Measurements from ENCODE around the gene GLT1D1. TPM values are rescaled to one million over a fixed set of nuclear protein-coding genes. Genes with fewer than 3 reads are reported as not detected.

Gene GLT1D1
- total RNA-seq, 1 donor from 2014 or later, result 5.3 TPM

DNA sequence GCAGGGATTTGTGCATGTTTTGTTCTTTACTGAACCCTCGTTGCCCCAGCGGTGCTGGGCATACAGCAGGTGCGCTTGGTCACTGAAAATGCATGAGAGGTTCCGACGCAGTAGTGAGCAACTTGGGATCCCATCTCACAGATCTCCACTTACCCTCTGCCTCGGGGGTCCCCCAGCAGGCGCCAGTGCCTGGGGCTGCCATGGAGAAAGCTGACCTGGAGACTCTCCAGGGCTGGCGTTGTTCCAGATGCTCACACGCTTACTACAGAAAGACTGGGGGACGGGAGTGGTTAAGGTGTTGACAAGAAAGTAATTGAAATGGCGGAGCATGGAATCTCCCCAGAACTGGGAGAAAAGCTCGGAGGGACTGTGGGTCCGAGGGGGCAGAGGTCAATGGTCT is 14.2 kb downstream of the GLT1D1 start:
- DNase-seq (no peak), ATAC-seq (no peak)
- Histone ChIP-seq H3K4me3 (no peak overlapping the region), H3K4me1 (no peaks in the 10 kb centered on the region), H3K36me3 (no peaks in the 10 kb centered on the region), H3K27me3 (ENCODE audit: low read depth) (no peaks in the 10 kb centered on the region), H3K9me3 (no peaks in the 10 kb centered on the region), H3K27ac (no peak overlapping the region)
- intact Hi-C loops (cut with DNase I), result no loop called here
- TF ChIP-seq, protein P1, sequence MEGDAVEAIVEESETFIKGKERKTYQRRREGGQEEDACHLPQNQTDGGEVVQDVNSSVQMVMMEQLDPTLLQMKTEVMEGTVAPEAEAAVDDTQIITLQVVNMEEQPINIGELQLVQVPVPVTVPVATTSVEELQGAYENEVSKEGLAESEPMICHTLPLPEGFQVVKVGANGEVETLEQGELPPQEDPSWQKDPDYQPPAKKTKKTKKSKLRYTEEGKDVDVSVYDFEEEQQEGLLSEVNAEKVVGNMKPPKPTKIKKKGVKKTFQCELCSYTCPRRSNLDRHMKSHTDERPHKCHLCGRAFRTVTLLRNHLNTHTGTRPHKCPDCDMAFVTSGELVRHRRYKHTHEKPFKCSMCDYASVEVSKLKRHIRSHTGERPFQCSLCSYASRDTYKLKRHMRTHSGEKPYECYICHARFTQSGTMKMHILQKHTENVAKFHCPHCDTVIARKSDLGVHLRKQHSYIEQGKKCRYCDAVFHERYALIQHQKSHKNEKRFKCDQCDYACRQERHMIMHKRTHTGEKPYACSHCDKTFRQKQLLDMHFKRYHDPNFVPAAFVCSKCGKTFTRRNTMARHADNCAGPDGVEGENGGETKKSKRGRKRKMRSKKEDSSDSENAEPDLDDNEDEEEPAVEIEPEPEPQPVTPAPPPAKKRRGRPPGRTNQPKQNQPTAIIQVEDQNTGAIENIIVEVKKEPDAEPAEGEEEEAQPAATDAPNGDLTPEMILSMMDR (IDR thresholded peaks at IDR 0.05), result no peak

- TF ChIP-seq, protein P1 (IDR thresholded peaks at IDR 0.05), result no peak
- Histone ChIP-seq H3K36me3 (no peaks in the 10 kb centered on the region), H3K4me3 (no peak overlapping the region)
These were observed 18.2 kb downstream of the GLT1D1 start for GRCh38 chr12:128871516-128871892.

DNA sequence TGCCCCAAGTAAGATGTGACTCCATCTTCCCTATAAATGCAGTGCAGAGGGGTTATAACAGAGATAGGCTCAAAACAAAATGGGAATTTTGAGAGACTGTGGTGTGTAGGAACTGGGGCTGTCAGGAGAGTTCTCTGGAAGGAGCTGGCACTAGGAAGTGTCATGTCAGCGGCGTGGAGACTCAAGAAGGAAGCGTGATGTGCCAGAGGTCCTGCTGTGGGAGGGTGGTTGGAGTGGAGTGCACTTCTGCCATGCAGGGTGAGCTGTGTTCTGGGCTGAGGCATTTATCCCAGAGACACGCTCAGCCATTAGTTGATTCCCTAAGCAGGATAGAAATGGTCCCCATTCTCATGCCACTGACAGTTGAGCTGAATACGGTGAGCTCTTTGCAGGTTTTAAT is 19.0 kb downstream of the GLT1D1 start:
- TF ChIP-seq, protein P1 (IDR thresholded peaks at IDR 0.05), result no peak
- ATAC-seq, result no peak
- intact Hi-C loops (cut with DNase I), result no loop called here
- Histone ChIP-seq H3K27ac (no peak overlapping the region), H3K4me3 (no peak overlapping the region), H3K36me3 (no peaks in the 10 kb centered on the region), H3K27me3 (ENCODE audit: low read depth) (no peaks in the 10 kb centered on the region), H3K4me1 (no peaks in the 10 kb centered on the region), H3K9me3 (peaks cover 12% of the 10 kb centered on the region)
- DNase-seq, result no peak

More at GRCh38 chr12:128871516-128871892, 18.2 kb downstream of the GLT1D1 start:
- intact Hi-C loops (cut with DNase I), result no loop called here
- H3K27me3 ChIP-seq (ENCODE audit: low read depth), result no peaks in the 10 kb centered on the region
- no peak overlapping the region for H3K27ac ChIP-seq
- no peaks in the 10 kb centered on the region for H3K4me1 ChIP-seq
- ATAC-seq (no peak), DNase-seq (no peak)
- peaks cover 4% of the 10 kb centered on the region for H3K9me3 ChIP-seq

DNA sequence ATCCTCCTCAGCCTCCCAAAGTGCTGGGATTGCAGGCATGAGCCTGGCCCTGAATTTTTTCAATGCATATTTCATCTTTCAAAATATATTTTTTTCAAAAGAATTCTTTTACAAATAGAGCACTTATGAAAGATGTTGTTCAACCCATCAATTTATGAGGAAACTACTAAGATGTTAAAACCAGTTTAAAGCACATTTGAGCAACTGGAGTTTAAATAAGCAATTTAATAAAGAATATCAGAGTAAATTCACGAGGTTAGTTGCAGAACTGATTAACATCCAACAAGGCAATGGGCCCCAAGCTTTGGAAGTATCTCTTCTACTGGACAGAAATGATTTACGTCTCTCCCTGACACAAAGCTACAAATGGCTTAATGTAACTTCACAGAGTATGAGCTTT is 23.3 kb downstream of the GLT1D1 start:
- no peaks in the 10 kb centered on the region for H3K4me1 ChIP-seq
- no peaks in the 10 kb centered on the region for H3K36me3 ChIP-seq
- no peak overlapping the region for H3K27ac ChIP-seq
- TF ChIP-seq, protein P1 (IDR thresholded peaks at IDR 0.05), result no peak
- H3K4me3 ChIP-seq, result no peak overlapping the region
- no peaks in the 10 kb centered on the region for H3K27me3 ChIP-seq (ENCODE audit: low read depth)
- ATAC-seq (no peak), DNase-seq (no peak)
- intact Hi-C loops (cut with DNase I), result no loop called here
- peaks cover 22% of the 10 kb centered on the region for H3K9me3 ChIP-seq

- Histone ChIP-seq H3K4me3 (no peak overlapping the region), H3K4me1 (no peaks in the 10 kb centered on the region), H3K36me3 (no peaks in the 10 kb centered on the region), H3K27me3 (ENCODE audit: low read depth) (no peaks in the 10 kb centered on the region), H3K9me3 (peaks cover 22% of the 10 kb centered on the region), H3K27ac (no peak overlapping the region)
- ATAC-seq (no peak), DNase-seq (no peak)
- TF ChIP-seq, protein P1 (IDR thresholded peaks at IDR 0.05), result no peak
- intact Hi-C loops (cut with DNase I), result no loop called here
These were observed 26.9 kb downstream of the GLT1D1 start for GRCh38 chr12:128879898-128880764.

All from lower lobe of right lung (tissue), 2 donors.